HepG2 (cell line): ENCODE data around the gene THUMPD1. TPM values are rescaled to one million over a fixed set of nuclear protein-coding genes. Genes with fewer than 3 reads are reported as not detected.

Experiments
- ARID3A ChIP-seq: IDR thresholded peaks from 2 replicates; pipeline ENCODE4 v1.6.1; 2012; ENCODE audit warnings: low read depth, low read length, improper control_type of control experiment
- CENPX ChIP-seq: sonication (generic); formaldehyde crosslinking; IDR thresholded peaks from 2 replicates; pipeline ENCODE4 v1.9.0; 2021; ENCODE audit warnings: mild to moderate bottlenecking, missing genetic modification reagents, moderate library complexity
- DDIT3 ChIP-seq: sonication (generic); formaldehyde crosslinking; IDR thresholded peaks from 2 replicates; pipeline ENCODE4 v1.4.0; 2020; ENCODE audit warnings: mild to moderate bottlenecking, missing genetic modification reagents
- HNF1B ChIP-seq: sonication (generic); formaldehyde crosslinking; IDR thresholded peaks from 2 replicates; pipeline ENCODE4 v1.5.1; 2020; ENCODE audit warnings: mild to moderate bottlenecking, moderate library complexity, missing genetic modification reagents
- NCOR1 ChIP-seq: fragments of 200-600 bp; sonication (generic); IDR thresholded peaks from 2 replicates; pipeline ENCODE4 v1.7.0; 2017; ENCODE audit warnings: antibody characterized with exemption, low read length, borderline replicate concordance
- POLR2AphosphoS5 ChIP-seq: IDR thresholded peaks from 2 replicates; pipeline ENCODE4 v1.6.1; 2012; ENCODE audit warnings: low read depth, low read length
- TIGD3 ChIP-seq: sonication (generic); formaldehyde crosslinking; IDR thresholded peaks from 2 replicates; pipeline ENCODE4 v1.5.1; 2020; ENCODE audit warnings: mild to moderate bottlenecking, missing genetic modification reagents, borderline replicate concordance
- ZBTB33 ChIP-seq: sonication (generic); formaldehyde crosslinking; IDR thresholded peaks from 2 replicates; pipeline ENCODE4 v1.4.0; 2020; ENCODE audit warnings: missing genetic modification reagents
- ZNF609 ChIP-seq: sonication (generic); formaldehyde crosslinking; IDR thresholded peaks from 2 replicates; pipeline ENCODE4 v1.4.0; 2020; ENCODE audit warnings: mild to moderate bottlenecking, missing genetic modification reagents, borderline replicate concordance
- polyA plus RNA-seq, 8 experiments: library from polyadenylated mRNA; depleted of rRNA in 3 of 8; stranded (reverse) in 7 of 8; unstranded in 1 of 8; fragments of >200 nt; fragmentation: Illumina TruSeq in 4 of 8; extraction: Trizol in 4 of 8; gene quantifications; 2 replicates each; pipeline versions ENCODE4 v1.2.1 to v1.2.3, GENCODE V29; 2011 to 2016; ENCODE audit warnings: low read depth in 4 of 8, missing spikeins in 1 of 8, mixed read lengths in 1 of 8; ENCODE audit not compliant: insufficient read depth in 1 of 8
- total RNA-seq, 5 experiments: library from RNA; depleted of rRNA; stranded (reverse); fragments of >200 nt; fragmentation: Illumina TruSeq; extraction: Trizol; gene quantifications; 2 replicates each; pipeline ENCODE4 v1.2.3, GENCODE V29; 2016; ENCODE audit warnings: low read depth in 1 of 5

THUMPD1 gene
- total and polyA plus RNA-seq, 2 of the 13 experiments (the other 11 are each of a cell fraction or from before 2014, with no cell fraction given) = 22.7 to 69.1 TPM

GRCh38 chr16:20774703-20775362, 33.2 kb upstream of the THUMPD1 start (continued):
- TF ChIP-seq HNF1B (CRISPR knock-in tag) (peak; percentile 22; the same call in 1 of the 2 replicates), POLR2AphosphoS5 (no peak), CENPX (CRISPR knock-in tag) (no peak), TIGD3 (CRISPR knock-in tag) (no peak), ZNF609 (CRISPR knock-in tag) (no peak), ZBTB33 (no peak), ARID3A (no peak), NCOR1 (no peak), DDIT3 (CRISPR knock-in tag) (no peak)
